Mesenchymal stem cell (in vitro differentiated cells and primary cell): Measurements from ENCODE around the gene NXPH4.

Source experiments
- DNase-seq: peaks from one replicate; pipeline ENCODE4 v3.0.0-alpha.2; 2013
- H2AFZ ChIP-seq: one replicate; pipeline ENCODE4 v1.6.1; 2013; ENCODE audit warnings: low read depth, mild to moderate bottlenecking, control low read depth, inconsistent platforms, low read length, moderate library complexity
- H2AK5ac ChIP-seq: 2 replicates; pipeline ENCODE4 v1.6.1; 2013; ENCODE audit warnings: low read length, moderate library complexity, mild to moderate bottlenecking, inconsistent platforms; ENCODE audit not compliant: severe bottlenecking
- H2BK120ac ChIP-seq: one replicate; pipeline ENCODE4 v1.6.1; 2013; ENCODE audit warnings: low read depth, mild to moderate bottlenecking, inconsistent platforms, low read length, moderate library complexity
- H2BK12ac ChIP-seq, 2 experiments: one replicate each; pipeline ENCODE4 v1.6.1; 2013; ENCODE audit warnings: inconsistent platforms in 2 of 2, low read length in 2 of 2, mild to moderate bottlenecking in 2 of 2, moderate library complexity in 2 of 2, control low read depth in 1 of 2
- H2BK15ac ChIP-seq: one replicate; pipeline ENCODE4 v1.6.1; 2013; ENCODE audit warnings: mild to moderate bottlenecking, low read depth, inconsistent platforms; ENCODE audit not compliant: poor library complexity, severe bottlenecking
- H2BK5ac ChIP-seq: 2 replicates; pipeline ENCODE4 v1.6.1; 2013; ENCODE audit warnings: low read depth, mild to moderate bottlenecking, low read length, control low read depth, inconsistent platforms; ENCODE audit not compliant: poor library complexity, severe bottlenecking
- H3K14ac ChIP-seq, 2 experiments: one replicate each; pipeline ENCODE4 v1.6.1; 2013; ENCODE audit warnings: inconsistent platforms in 2 of 2, low read length in 2 of 2, control low read depth in 1 of 2, mild to moderate bottlenecking in 1 of 2, moderate library complexity in 1 of 2
- H3K18ac ChIP-seq, 2 experiments: one replicate each; pipeline ENCODE4 v1.6.1; 2013; ENCODE audit warnings: inconsistent platforms in 2 of 2, low read length in 2 of 2, control low read depth in 1 of 2, low read depth in 1 of 2, mild to moderate bottlenecking in 1 of 2
- H3K23ac ChIP-seq, 2 experiments: one replicate each; pipeline ENCODE4 v1.6.1; 2013; ENCODE audit warnings: inconsistent platforms in 2 of 2, low read length in 2 of 2, mild to moderate bottlenecking in 2 of 2, moderate library complexity in 2 of 2, control low read depth in 1 of 2
- H3K27ac ChIP-seq: 2 replicates; pipeline ENCODE4 v1.5.1; 2013; ENCODE audit warnings: mild to moderate bottlenecking, moderate library complexity, low read length, control low read depth, inconsistent platforms; ENCODE audit not compliant: poor library complexity, severe bottlenecking
- H3K27me3 ChIP-seq, 2 experiments: 2 replicates each; pipeline versions ENCODE4 v1.6.1 to v1.7.0; 2013; ENCODE audit warnings: low read length in 2 of 2, mild to moderate bottlenecking in 2 of 2, moderate library complexity in 2 of 2, control low read depth in 1 of 2, inconsistent platforms in 1 of 2; ENCODE audit not compliant: control insufficient read depth in 1 of 2, insufficient read depth in 1 of 2
- H3K36me3 ChIP-seq, 2 experiments: 2 replicates each; pipeline versions ENCODE4 v1.6.1 to v1.7.0; 2013; ENCODE audit warnings: low read length in 2 of 2, control low read depth in 1 of 2, inconsistent platforms in 1 of 2, low read depth in 1 of 2, mild to moderate bottlenecking in 1 of 2; ENCODE audit not compliant: insufficient read depth in 2 of 2, control insufficient read depth in 1 of 2
- H3K4ac ChIP-seq, 2 experiments: one replicate each; pipeline ENCODE4 v1.6.1; 2013; ENCODE audit warnings: inconsistent platforms in 2 of 2, low read length in 2 of 2, mild to moderate bottlenecking in 2 of 2, moderate library complexity in 2 of 2, control low read depth in 1 of 2, low read depth in 1 of 2
- H3K4me1 ChIP-seq: 2 replicates; pipeline ENCODE4 v1.6.1; 2013; ENCODE audit warnings: low read depth, low read length, control low read depth; ENCODE audit not compliant: control insufficient read depth, insufficient read depth
- H3K4me2 ChIP-seq: 2 replicates; pipeline ENCODE4 v1.6.1; 2013; ENCODE audit warnings: low read length, mild to moderate bottlenecking, inconsistent platforms; ENCODE audit not compliant: poor library complexity, severe bottlenecking
- H3K4me3 ChIP-seq, 2 experiments: 2 replicates each; pipeline versions ENCODE4 v1.5.1 to v1.7.0; 2013; ENCODE audit warnings: low read length in 2 of 2, mild to moderate bottlenecking in 2 of 2, control low read depth in 1 of 2, low read depth in 1 of 2; ENCODE audit not compliant: insufficient read depth in 1 of 2
- H3K79me1 ChIP-seq: replicated peaks from 2 replicates; pipeline ENCODE4 v1.6.1; 2013; ENCODE audit warnings: mild to moderate bottlenecking, control low read depth, low read length, inconsistent platforms; ENCODE audit not compliant: poor library complexity, severe bottlenecking
- H3K9ac ChIP-seq: 2 replicates; pipeline ENCODE4 v1.7.0; 2013; ENCODE audit warnings: mild to moderate bottlenecking, low read length, moderate library complexity
- H3K9me3 ChIP-seq: 2 replicates; pipeline ENCODE4 v1.7.0; 2013; ENCODE audit warnings: mild to moderate bottlenecking, low read length; ENCODE audit not compliant: control insufficient read depth
- H4K8ac ChIP-seq: one replicate; pipeline ENCODE4 v1.6.1; 2013; ENCODE audit warnings: inconsistent platforms, mild to moderate bottlenecking, low read length, moderate library complexity
- H4K91ac ChIP-seq: one replicate; pipeline ENCODE4 v1.6.1; 2013; ENCODE audit warnings: mild to moderate bottlenecking, low read length, inconsistent platforms
- WGBS: methylation state at CpG from one replicate; pipeline ENCODE4 v1.1.7; 2013; ENCODE audit warnings: mixed read lengths; 5-methylcytosine and 5-hydroxymethylcytosine counted together

Gene NXPH4

GRCh38 chr12:57224973-57225679, 8.5 kb downstream of the NXPH4 start:
- H3K18ac ChIP-seq: peak overlapping the region in 1 of 2 experiments; percentile 17
- H3K9me3 ChIP-seq: no peaks in the 10 kb centered on the region
- no peak overlapping the region for H3K23ac ChIP-seq
- H2AK5ac ChIP-seq: no peak overlapping the region
- peaks cover 26% of the 10 kb centered on the region for H3K4me1 ChIP-seq
- peak overlapping the region; percentile 77 for H2BK15ac ChIP-seq
- H4K91ac ChIP-seq: peak overlapping the region; percentile 61
- no peak overlapping the region for H3K27ac ChIP-seq
- H3K79me1 ChIP-seq: no peaks in the 10 kb centered on the region
- H3K4me3 ChIP-seq: no peak overlapping the region
- H2BK12ac ChIP-seq: no peak overlapping the region
- no peaks in the 10 kb centered on the region for H3K36me3 ChIP-seq
- H4K8ac ChIP-seq: peak overlapping the region; percentile 59
- no peak overlapping the region for H2AFZ ChIP-seq
- 13% methylated on average over 61 of the region's 61 CpGs for WGBS
- no peak overlapping the region for H2BK120ac ChIP-seq
- no peak overlapping the region for H3K9ac ChIP-seq
- peak; percentile 38 for DNase-seq
- no peak overlapping the region for H2BK5ac ChIP-seq
- H3K14ac ChIP-seq: no peak overlapping the region
- peak overlapping the region in 1 of 2 experiments; percentile 24 for H3K4ac ChIP-seq
- peaks cover 42 to 75% of the 10 kb centered on the region in 2 experiments for H3K27me3 ChIP-seq
- H3K4me2 ChIP-seq: no peak overlapping the region

GRCh38 chr12:57225680-57226210, 9.2 kb downstream of the NXPH4 start:
- H3K23ac ChIP-seq: no peak overlapping the region

GRCh38 chr12:57226588-57227314, 10.2 kb downstream of the NXPH4 start:
- Histone ChIP-seq H3K4me3 (peak overlapping the region; percentile 32 to 58), H3K36me3 (peaks cover 7 to 9% of the 10 kb centered on the region in 2 experiments), H3K4me2 (peak overlapping the region; percentile 33)

More at GRCh38 chr12:57225680-57226210, 9.2 kb downstream of the NXPH4 start:
- H2AK5ac ChIP-seq: no peak overlapping the region
- H3K4me3 ChIP-seq: no peak overlapping the region
- no peak overlapping the region for H2AFZ ChIP-seq
- H2BK12ac ChIP-seq: no peak overlapping the region
- no peaks in the 10 kb centered on the region for H3K79me1 ChIP-seq
- WGBS: 28% methylated on average over 18 of the region's 18 CpGs
- H3K18ac ChIP-seq: no peak overlapping the region
- H3K4ac ChIP-seq: peak overlapping the region in 1 of 2 experiments; percentile 24
- DNase-seq: no peak
- H3K4me1 ChIP-seq: peaks cover 32% of the 10 kb centered on the region
- H3K9ac ChIP-seq: no peak overlapping the region
- no peaks in the 10 kb centered on the region for H3K36me3 ChIP-seq
- no peak overlapping the region for H3K4me2 ChIP-seq
- H4K91ac ChIP-seq: no peak overlapping the region
- H3K9me3 ChIP-seq: no peaks in the 10 kb centered on the region
- peak overlapping the region; percentile 77 for H2BK15ac ChIP-seq
- no peak overlapping the region for H3K27ac ChIP-seq
- H2BK5ac ChIP-seq: no peak overlapping the region
- H2BK120ac ChIP-seq: no peak overlapping the region
- H3K14ac ChIP-seq: no peak overlapping the region
- peaks cover 38 to 71% of the 10 kb centered on the region in 2 experiments for H3K27me3 ChIP-seq
- H4K8ac ChIP-seq: no peak overlapping the region

More at GRCh38 chr12:57226588-57227314, 10.2 kb downstream of the NXPH4 start:
- peak overlapping the region in 1 of 2 experiments; percentile 13 for H3K23ac ChIP-seq
- no peak overlapping the region for H2BK120ac ChIP-seq
- H2AK5ac ChIP-seq: no peak overlapping the region
- no peak overlapping the region for H2BK5ac ChIP-seq
- H2BK15ac ChIP-seq: no peak overlapping the region
- WGBS: 8% methylated on average over 22 of the region's 35 CpGs
- DNase-seq: no peak
- no peak overlapping the region for H3K9ac ChIP-seq
- H3K18ac ChIP-seq: peak overlapping the region in 1 of 2 experiments; percentile 55
- H3K14ac ChIP-seq: no peak overlapping the region
- H3K27ac ChIP-seq: no peak overlapping the region
- H3K4me1 ChIP-seq: peaks cover 36% of the 10 kb centered on the region
- H3K9me3 ChIP-seq: no peaks in the 10 kb centered on the region
- H3K79me1 ChIP-seq: peaks cover 6% of the 10 kb centered on the region
- no peak overlapping the region for H2AFZ ChIP-seq
- peaks cover 28 to 60% of the 10 kb centered on the region in 2 experiments for H3K27me3 ChIP-seq
- H4K8ac ChIP-seq: peak overlapping the region; percentile 43
- peak overlapping the region in 1 of 2 experiments; percentile 49 for H2BK12ac ChIP-seq
- no peak overlapping the region for H3K4ac ChIP-seq
- peak overlapping the region; percentile 16 for H4K91ac ChIP-seq
